Gastrocnemius medialis (tissue), 4 donors: ENCODE results near the gene ATP5F1A.

ENCODE experiments used
- CTCF ChIP-seq, 5 experiments: fragments of 450-650 bp in 3 of 5; fragments of 200-600 bp in 2 of 5; sonication (generic) in 2 of 5; IDR thresholded peaks in 4 of 5; conservative IDR thresholded peaks in 1 of 5; 1 replicate in 4 of 5; 2 replicates in 1 of 5; pipeline ENCODE4 v1.5.1; 2016 to 2019; ENCODE audit warnings: antibody characterized with exemption in 5 of 5, mild to moderate bottlenecking in 3 of 5, moderate library complexity in 3 of 5
- POLR2A ChIP-seq, 2 donors: fragments of 450-650 bp; IDR thresholded peaks; one replicate each; pipeline ENCODE4 v1.6.1; 2017; ENCODE audit warnings: antibody characterized with exemption in 2 of 2, mild to moderate bottlenecking in 2 of 2, moderate library complexity in 2 of 2

- no peak for TF ChIP-seq CTCF (IDR thresholded peaks at IDR 0.05 in 4 of 5, conservative IDR thresholded peaks at IDR 0.05 in 1 of 5)
- TF ChIP-seq POLR2A (IDR thresholded peaks at IDR 0.05): no peak
Observed at GRCh38 chr18:46050268-46050667, 47.8 kb downstream of the ATP5F1A start.
